H9 (cell line): ENCODE results near the gene SLC4A5. TPM values are rescaled to one million over a fixed set of nuclear protein-coding genes. Genes with fewer than 3 reads are reported as not detected.

Experiments
- DNase-seq: peaks from one replicate; pipeline ENCODE4 v3.0.0-alpha.2; 2017
- H2AFZ ChIP-seq: one replicate; pipeline ENCODE4 v1.6.1; 2013; ENCODE audit warnings: mild to moderate bottlenecking, low read length, control low read depth, moderate library complexity
- H2AK5ac ChIP-seq: 2 replicates; pipeline ENCODE4 v1.6.1; 2013; ENCODE audit warnings: low read length, control low read depth, mixed read lengths; ENCODE audit not compliant: insufficient read length
- H2BK120ac ChIP-seq: one replicate; pipeline ENCODE4 v1.6.1; 2013; ENCODE audit warnings: low read depth, mild to moderate bottlenecking, low read length, control low read depth, inconsistent platforms; ENCODE audit not compliant: poor library complexity, severe bottlenecking
- H2BK12ac ChIP-seq: 2 replicates; pipeline ENCODE4 v1.6.1; 2013; ENCODE audit warnings: low read length, control low read depth, mixed read lengths, low read depth; ENCODE audit not compliant: insufficient read length
- H2BK15ac ChIP-seq: 2 replicates; pipeline ENCODE4 v1.6.1; 2013; ENCODE audit warnings: low read depth, low read length, control low read depth
- H2BK20ac ChIP-seq: one replicate; pipeline ENCODE4 v1.6.1; 2013; ENCODE audit warnings: low read depth, mild to moderate bottlenecking, low read length, control low read depth, inconsistent platforms; ENCODE audit not compliant: poor library complexity, severe bottlenecking
- H2BK5ac ChIP-seq: 2 replicates; pipeline ENCODE4 v1.6.1; 2013; ENCODE audit warnings: low read length, control low read depth, mixed read lengths; ENCODE audit not compliant: insufficient read length
- H3K14ac ChIP-seq: 2 replicates; pipeline ENCODE4 v1.6.1; 2013; ENCODE audit warnings: low read length, control low read depth; ENCODE audit not compliant: insufficient read depth
- H3K18ac ChIP-seq: 2 replicates; pipeline ENCODE4 v1.6.1; 2013; ENCODE audit warnings: low read depth, mild to moderate bottlenecking, mixed read lengths, low read length, control low read depth; ENCODE audit not compliant: insufficient read length
- H3K23ac ChIP-seq: 2 replicates; pipeline ENCODE4 v1.6.1; 2013; ENCODE audit warnings: low read length, control low read depth, mixed read lengths, low read depth; ENCODE audit not compliant: insufficient read length
- H3K23me2 ChIP-seq: 2 replicates; pipeline ENCODE4 v1.6.1; 2013; ENCODE audit warnings: low read depth, mild to moderate bottlenecking, mixed read lengths, low read length, control low read depth; ENCODE audit not compliant: insufficient read length, poor library complexity, severe bottlenecking
- H3K27ac ChIP-seq: 2 replicates; pipeline ENCODE4 v1.5.1; 2013; ENCODE audit warnings: low read length, control low read depth, mixed read lengths, low read depth; ENCODE audit not compliant: insufficient read length
- H3K27me3 ChIP-seq: 2 replicates; pipeline ENCODE4 v1.6.1; 2013; ENCODE audit warnings: low read length, control low read depth, inconsistent platforms; ENCODE audit not compliant: insufficient read depth
- H3K4ac ChIP-seq: 2 replicates; pipeline ENCODE4 v1.6.1; 2013; ENCODE audit warnings: low read depth, mild to moderate bottlenecking, control low read depth, inconsistent platforms, low read length, moderate library complexity
- H3K4me1 ChIP-seq: 2 replicates; pipeline ENCODE4 v1.6.1; 2013; ENCODE audit warnings: low read length, control low read depth, inconsistent platforms; ENCODE audit not compliant: insufficient read depth
- H3K4me2 ChIP-seq: 2 replicates; pipeline ENCODE4 v1.6.1; 2013; ENCODE audit warnings: low read length, control low read depth, mixed read lengths; ENCODE audit not compliant: insufficient read length, insufficient read depth
- H3K56ac ChIP-seq: 2 replicates; pipeline ENCODE4 v1.6.1; 2013; ENCODE audit warnings: low read depth, mild to moderate bottlenecking, mixed read lengths, low read length, control low read depth; ENCODE audit not compliant: insufficient read length
- H3K79me1 ChIP-seq: 2 replicates; pipeline ENCODE4 v1.6.1; 2013; ENCODE audit warnings: low read depth, mild to moderate bottlenecking, moderate library complexity, low read length, control low read depth, inconsistent platforms; ENCODE audit not compliant: insufficient read depth, poor library complexity, severe bottlenecking
- H3K79me2 ChIP-seq: 2 replicates; pipeline ENCODE4 v1.6.1; 2013; ENCODE audit warnings: low read length, control low read depth, inconsistent platforms; ENCODE audit not compliant: insufficient read depth
- H3K9ac ChIP-seq: 2 replicates; pipeline ENCODE4 v1.6.1; 2013; ENCODE audit warnings: low read length, control low read depth, mixed read lengths; ENCODE audit not compliant: insufficient read length; ENCODE audit errors: extremely low read depth
- H3K9me3 ChIP-seq: one replicate; pipeline ENCODE4 v1.6.1; 2013; ENCODE audit warnings: low read depth, low read length, inconsistent platforms; ENCODE audit not compliant: control insufficient read depth
- H3T11ph ChIP-seq: one replicate; pipeline ENCODE4 v1.6.1; 2013; ENCODE audit warnings: mild to moderate bottlenecking, low read length, control low read depth, inconsistent platforms
- H4K20me1 ChIP-seq: one replicate; pipeline ENCODE4 v1.6.1; 2013; ENCODE audit not compliant: control insufficient read depth, insufficient read length, insufficient read depth
- H4K5ac ChIP-seq: 2 replicates; pipeline ENCODE4 v1.6.1; 2013; ENCODE audit warnings: low read depth, mild to moderate bottlenecking, mixed read lengths, low read length, control low read depth; ENCODE audit not compliant: insufficient read length
- H4K8ac ChIP-seq: replicated peaks from 2 replicates; pipeline ENCODE4 v1.6.1; 2013; ENCODE audit warnings: low read length, control low read depth, mixed read lengths, low read depth; ENCODE audit not compliant: insufficient read length
- H4K91ac ChIP-seq: 2 replicates; pipeline ENCODE4 v1.6.1; 2013; ENCODE audit warnings: low read depth, mild to moderate bottlenecking, moderate library complexity, mixed read lengths, low read length, control low read depth; ENCODE audit not compliant: insufficient read length
- H3K27ac Mint-ChIP-seq, 3 experiments: 2 replicates in 2 of 3; 3 replicates in 1 of 3; pipeline ENCODE4 v1.8.0; 2020 to 2021; ENCODE audit warnings: mixed read lengths in 3 of 3, mild to moderate bottlenecking in 1 of 3, moderate library complexity in 1 of 3
- H3K27me3 Mint-ChIP-seq: 2 replicates; pipeline ENCODE4 v1.8.0; 2021; ENCODE audit warnings: low read depth, mild to moderate bottlenecking, moderate library complexity, mixed read lengths
- H3K36me3 Mint-ChIP-seq, 3 experiments: 2 replicates in 2 of 3; 3 replicates in 1 of 3; pipeline ENCODE4 v1.8.0; 2020 to 2021; ENCODE audit warnings: low read depth in 3 of 3, mixed read lengths in 3 of 3; ENCODE audit not compliant: insufficient read depth in 1 of 3
- H3K4me1 Mint-ChIP-seq, 2 experiments: 2 replicates each; pipeline ENCODE4 v1.8.0; 2020; ENCODE audit warnings: mixed read lengths in 2 of 2
- H3K4me3 Mint-ChIP-seq, 2 experiments: 2 replicates in 1 of 2; 3 replicates in 1 of 2; pipeline ENCODE4 v1.8.0; 2020 to 2021; ENCODE audit warnings: mild to moderate bottlenecking in 2 of 2, mixed read lengths in 2 of 2, moderate library complexity in 1 of 2
- H3K9me3 Mint-ChIP-seq, 2 experiments: 2 replicates in 1 of 2; 3 replicates in 1 of 2; pipeline ENCODE4 v1.8.0; 2020; ENCODE audit warnings: mild to moderate bottlenecking in 2 of 2, mixed read lengths in 2 of 2, moderate library complexity in 1 of 2
- WGBS: extraction: QIAGEN DNeasy Blood & Tissue Kit; methylation state at CpG from one replicate; pipeline ENCODE4 v1.1.7; 2013; ENCODE audit warnings: missing lambda C conversion rate, low lambda C conversion rate, mixed read lengths; ENCODE audit not compliant: insufficient read length; ENCODE audit errors: extremely low coverage; 5-methylcytosine and 5-hydroxymethylcytosine counted together
- total RNA-seq: library from RNA; stranded (reverse); gene quantifications from 2 replicates; pipeline ENCODE4 v1.2.1, GENCODE V29; 2021
- TF ChIP-seq, protein P1 (sequence below): fragments of 200-600 bp; sonication (generic); conservative IDR thresholded peaks from 3 replicates; pipeline ENCODE4 v1.8.0; 2021; ENCODE audit warnings: antibody characterized with exemption, mild to moderate bottlenecking

SLC4A5 gene
- total RNA-seq, 1 experiment from 2014 or later = 0.50 TPM

- no peak overlapping the region for H3T11ph ChIP-seq
- H2AK5ac ChIP-seq = no peak overlapping the region
- TF ChIP-seq, protein P1, sequence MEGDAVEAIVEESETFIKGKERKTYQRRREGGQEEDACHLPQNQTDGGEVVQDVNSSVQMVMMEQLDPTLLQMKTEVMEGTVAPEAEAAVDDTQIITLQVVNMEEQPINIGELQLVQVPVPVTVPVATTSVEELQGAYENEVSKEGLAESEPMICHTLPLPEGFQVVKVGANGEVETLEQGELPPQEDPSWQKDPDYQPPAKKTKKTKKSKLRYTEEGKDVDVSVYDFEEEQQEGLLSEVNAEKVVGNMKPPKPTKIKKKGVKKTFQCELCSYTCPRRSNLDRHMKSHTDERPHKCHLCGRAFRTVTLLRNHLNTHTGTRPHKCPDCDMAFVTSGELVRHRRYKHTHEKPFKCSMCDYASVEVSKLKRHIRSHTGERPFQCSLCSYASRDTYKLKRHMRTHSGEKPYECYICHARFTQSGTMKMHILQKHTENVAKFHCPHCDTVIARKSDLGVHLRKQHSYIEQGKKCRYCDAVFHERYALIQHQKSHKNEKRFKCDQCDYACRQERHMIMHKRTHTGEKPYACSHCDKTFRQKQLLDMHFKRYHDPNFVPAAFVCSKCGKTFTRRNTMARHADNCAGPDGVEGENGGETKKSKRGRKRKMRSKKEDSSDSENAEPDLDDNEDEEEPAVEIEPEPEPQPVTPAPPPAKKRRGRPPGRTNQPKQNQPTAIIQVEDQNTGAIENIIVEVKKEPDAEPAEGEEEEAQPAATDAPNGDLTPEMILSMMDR = no peak
- Mint-ChIP-seq H3K9me3 (no peaks in the 10 kb centered on the region), H3K4me1 (no peaks in the 10 kb centered on the region; a peak in 2 of 4 replicates), H3K27ac (no peak overlapping the region), H3K4me3 (no peak overlapping the region), H3K36me3 (no peaks in the 10 kb centered on the region), H3K27me3 (no peaks in the 10 kb centered on the region; the same call in 1 of the 2 replicates)
- H2BK5ac ChIP-seq = no peak overlapping the region
- H3K79me2 ChIP-seq = no peaks in the 10 kb centered on the region
- no peak overlapping the region for H2BK12ac ChIP-seq
- H3K56ac ChIP-seq = no peak overlapping the region
- no peak for DNase-seq
- H4K5ac ChIP-seq = no peak overlapping the region
- H3K9ac ChIP-seq = no peak overlapping the region
- H3K18ac ChIP-seq = no peak overlapping the region
- no peak overlapping the region for H2AFZ ChIP-seq
- no peak overlapping the region for H3K4ac ChIP-seq
- H2BK15ac ChIP-seq = no peak overlapping the region
- no peaks in the 10 kb centered on the region for H4K20me1 ChIP-seq
- H3K9me3 ChIP-seq = no peaks in the 10 kb centered on the region
- H3K14ac ChIP-seq = no peak overlapping the region
- H4K8ac ChIP-seq = no peak overlapping the region
- H3K23ac ChIP-seq = no peak overlapping the region
- no peaks in the 10 kb centered on the region for H3K23me2 ChIP-seq
- no peaks in the 10 kb centered on the region for H3K79me1 ChIP-seq
- H2BK20ac ChIP-seq = no peak overlapping the region
- no peak overlapping the region for H3K27ac ChIP-seq
- H4K91ac ChIP-seq = no peak overlapping the region
- no peak overlapping the region for H2BK120ac ChIP-seq
- no CpG with 5 or more reads among the region's 2 CpGs for WGBS
- no peaks in the 10 kb centered on the region for H3K4me1 ChIP-seq
- no peaks in the 10 kb centered on the region for H3K27me3 ChIP-seq
- no peak overlapping the region for H3K4me2 ChIP-seq
Observed at GRCh38 chr2:74291218-74291544, 52.0 kb downstream of the SLC4A5 start.
